Brain pericyte (primary cell): ENCODE measurements around the gene UBXN10.

Experiments used
- DNase-seq: peaks from one replicate; pipeline ENCODE4 v3.0.0-alpha.2; 2012; ENCODE audit warnings: low read depth, low spot score

Gene UBXN10

GRCh38 chr1:20234788-20235535 lies 49.1 kb downstream of the UBXN10 start:
- no peak for DNase-seq

DNA sequence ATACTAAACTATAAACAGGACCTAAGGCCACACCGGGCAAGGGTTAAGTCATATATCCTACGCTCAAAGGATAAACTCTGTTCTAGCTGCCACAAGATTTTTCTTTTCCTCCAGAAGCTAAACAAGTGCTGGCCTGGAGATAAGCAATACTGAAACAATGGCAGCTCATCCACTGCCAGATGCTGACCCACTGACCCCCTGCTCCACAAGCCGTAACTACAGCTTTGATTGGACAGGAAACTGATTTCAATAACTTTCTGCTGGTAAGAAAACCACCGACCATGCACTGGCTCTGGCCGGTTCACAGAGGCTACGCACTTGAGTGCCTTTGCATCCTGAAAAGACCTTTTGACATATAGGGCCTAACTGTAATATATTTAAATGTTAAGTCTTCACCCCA lies 51.8 kb downstream of the UBXN10 start:
- DNase-seq = no peak

GRCh38 chr1:20240012-20240411 lies 54.1 kb downstream of the UBXN10 start:
- DNase-seq = no peak

DNA sequence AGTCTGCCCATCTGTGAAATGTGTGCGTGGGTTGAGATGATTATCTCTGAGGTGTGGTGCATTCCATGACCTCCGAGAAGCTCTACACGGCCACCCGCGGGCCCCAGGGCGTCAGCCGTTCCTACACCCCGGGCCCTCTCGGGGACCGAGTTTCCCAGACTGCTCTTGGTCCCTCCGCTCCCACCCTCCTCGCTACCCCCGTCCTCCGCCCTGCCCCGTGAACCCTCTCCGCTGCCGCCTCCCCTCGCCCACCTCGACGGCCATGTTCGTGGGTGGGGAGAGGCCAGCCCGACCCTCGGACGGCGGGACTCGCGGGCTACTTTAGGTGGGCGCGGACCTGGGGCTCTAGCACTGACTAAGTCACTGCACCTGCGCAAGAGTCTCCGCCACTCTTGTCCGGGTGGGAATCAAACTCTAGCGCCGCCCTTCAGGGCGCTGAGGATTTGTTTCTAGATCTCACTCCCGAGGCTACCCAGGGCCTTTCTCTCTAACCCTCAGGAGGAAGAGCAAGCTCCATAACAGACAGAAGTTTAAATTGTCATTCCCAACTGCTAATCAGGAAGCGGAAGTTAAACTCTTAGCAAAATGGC lies 57.1 kb downstream of the UBXN10 start:
- DNase-seq = no peak
